GM12873 (cell line): ENCODE measurements around the gene OPALIN.

ENCODE experiments used
- TF ChIP-seq, protein P1 (sequence below): IDR thresholded peaks from 2 replicates; pipeline ENCODE4 v1.5.1; 2012; ENCODE audit warnings: low read depth, mild to moderate bottlenecking, moderate library complexity, low read length, control low read depth; ENCODE audit not compliant: insufficient read depth; ENCODE audit errors: missing control alignments

The OPALIN gene, protein sequence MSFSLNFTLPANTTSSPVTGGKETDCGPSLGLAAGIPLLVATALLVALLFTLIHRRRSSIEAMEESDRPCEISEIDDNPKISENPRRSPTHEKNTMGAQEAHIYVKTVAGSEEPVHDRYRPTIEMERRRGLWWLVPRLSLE

DNA sequence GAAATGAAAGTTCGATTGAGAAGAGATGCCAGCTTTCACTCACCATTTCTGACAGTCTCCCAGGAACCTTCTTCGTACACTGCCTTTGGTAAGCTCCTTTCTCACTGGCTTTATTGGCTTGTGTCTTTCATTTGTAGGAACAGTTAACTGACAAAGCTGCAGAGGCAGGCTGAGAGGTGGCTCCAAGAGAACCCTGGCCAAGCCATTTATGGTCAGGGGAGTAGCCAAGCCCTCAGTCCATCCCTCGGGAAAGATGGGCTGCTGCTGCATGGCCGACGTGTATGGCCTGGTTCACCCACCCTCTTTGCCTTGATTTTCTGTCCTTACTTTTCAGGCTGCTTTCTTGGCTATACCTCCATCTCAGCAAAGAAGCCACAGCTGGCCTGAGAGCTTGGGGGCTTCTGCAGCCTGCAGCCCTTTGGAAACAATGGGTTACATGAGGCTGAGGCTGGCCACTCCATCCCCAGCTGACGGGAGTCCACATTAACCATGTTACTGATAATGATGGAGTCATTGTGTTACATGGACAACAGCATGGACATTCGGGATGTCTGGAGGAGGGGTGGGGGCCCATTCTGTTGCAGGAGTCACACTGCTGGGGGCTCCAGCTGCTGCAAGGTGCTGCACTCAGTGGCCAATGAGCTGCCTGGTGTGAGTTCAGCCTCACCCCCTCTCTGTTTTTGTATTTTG lies at the start of gene OPALIN:
OPALIN (minus strand) TSS at position 152 of the 690 bp plus-strand sequence; CDS start at position 46, 106 bp downstream.
- TF ChIP-seq, protein P1, sequence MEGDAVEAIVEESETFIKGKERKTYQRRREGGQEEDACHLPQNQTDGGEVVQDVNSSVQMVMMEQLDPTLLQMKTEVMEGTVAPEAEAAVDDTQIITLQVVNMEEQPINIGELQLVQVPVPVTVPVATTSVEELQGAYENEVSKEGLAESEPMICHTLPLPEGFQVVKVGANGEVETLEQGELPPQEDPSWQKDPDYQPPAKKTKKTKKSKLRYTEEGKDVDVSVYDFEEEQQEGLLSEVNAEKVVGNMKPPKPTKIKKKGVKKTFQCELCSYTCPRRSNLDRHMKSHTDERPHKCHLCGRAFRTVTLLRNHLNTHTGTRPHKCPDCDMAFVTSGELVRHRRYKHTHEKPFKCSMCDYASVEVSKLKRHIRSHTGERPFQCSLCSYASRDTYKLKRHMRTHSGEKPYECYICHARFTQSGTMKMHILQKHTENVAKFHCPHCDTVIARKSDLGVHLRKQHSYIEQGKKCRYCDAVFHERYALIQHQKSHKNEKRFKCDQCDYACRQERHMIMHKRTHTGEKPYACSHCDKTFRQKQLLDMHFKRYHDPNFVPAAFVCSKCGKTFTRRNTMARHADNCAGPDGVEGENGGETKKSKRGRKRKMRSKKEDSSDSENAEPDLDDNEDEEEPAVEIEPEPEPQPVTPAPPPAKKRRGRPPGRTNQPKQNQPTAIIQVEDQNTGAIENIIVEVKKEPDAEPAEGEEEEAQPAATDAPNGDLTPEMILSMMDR: no peak

DNA sequence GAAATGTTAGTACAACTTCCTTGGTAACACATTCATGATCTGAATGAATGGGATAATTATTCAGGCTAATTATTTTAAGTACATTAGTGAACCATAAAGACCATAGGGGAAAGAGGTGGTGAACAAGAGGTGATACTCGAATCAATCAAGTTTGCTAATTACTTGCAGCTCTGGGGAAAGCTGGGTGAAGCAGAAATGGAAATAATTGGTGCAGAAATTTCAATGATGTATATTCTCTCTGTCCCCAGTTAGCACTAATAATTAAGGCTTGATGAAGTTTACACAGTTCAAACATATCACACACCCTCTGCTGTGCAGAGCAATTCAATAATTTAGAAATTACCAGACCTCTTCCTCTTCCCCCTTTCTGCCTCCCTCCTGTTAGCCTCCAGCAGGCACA lies 49.4 kb upstream of the OPALIN start:
- TF ChIP-seq, protein P1: no peak

DNA sequence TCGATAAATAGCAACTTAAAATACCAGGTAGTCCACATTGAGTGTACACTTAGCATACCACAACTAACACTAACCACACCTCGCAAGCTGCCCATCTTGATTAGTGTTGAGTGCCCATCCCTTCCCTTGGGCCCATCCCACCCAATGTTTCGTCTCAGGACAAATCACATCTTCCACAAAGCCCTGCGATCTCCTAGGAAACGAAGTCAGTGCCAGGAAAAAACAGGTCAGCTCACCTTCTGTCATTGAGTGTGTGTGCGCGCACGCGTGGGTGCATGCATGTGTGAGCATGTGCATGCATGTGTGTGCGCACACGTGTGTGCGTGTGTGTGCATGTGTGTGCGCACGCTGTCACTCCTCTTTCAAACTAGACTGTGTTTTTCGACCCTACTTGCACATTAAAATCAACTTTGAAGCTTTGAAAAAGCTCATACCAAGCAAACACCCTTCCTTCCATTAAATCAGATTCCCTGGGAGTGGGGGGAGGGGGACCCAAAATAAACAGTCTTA lies 48.8 kb upstream of the OPALIN start:
- TF ChIP-seq, protein P1: no peak

DNA sequence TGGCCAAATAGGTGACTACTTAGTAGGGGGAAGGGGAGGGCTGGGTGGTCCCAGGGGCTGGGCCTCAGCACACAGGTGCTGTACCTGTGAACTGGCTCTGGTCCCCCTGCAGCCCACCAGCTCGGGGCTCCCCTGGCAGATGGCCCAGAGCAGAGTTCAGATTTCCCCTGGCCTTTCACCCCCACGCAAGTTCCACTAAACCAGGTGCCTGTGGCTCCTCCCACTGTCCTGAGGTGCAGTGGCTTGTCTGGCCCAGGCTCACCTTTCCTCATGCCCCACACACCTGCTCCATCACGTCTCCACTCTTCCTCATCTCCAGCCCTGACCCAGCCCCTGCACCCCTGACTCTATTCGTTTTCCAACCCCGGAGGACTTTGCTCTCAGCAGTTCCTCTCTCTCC lies 47.3 kb upstream of the OPALIN start:
- TF ChIP-seq, protein P1: no peak

DNA sequence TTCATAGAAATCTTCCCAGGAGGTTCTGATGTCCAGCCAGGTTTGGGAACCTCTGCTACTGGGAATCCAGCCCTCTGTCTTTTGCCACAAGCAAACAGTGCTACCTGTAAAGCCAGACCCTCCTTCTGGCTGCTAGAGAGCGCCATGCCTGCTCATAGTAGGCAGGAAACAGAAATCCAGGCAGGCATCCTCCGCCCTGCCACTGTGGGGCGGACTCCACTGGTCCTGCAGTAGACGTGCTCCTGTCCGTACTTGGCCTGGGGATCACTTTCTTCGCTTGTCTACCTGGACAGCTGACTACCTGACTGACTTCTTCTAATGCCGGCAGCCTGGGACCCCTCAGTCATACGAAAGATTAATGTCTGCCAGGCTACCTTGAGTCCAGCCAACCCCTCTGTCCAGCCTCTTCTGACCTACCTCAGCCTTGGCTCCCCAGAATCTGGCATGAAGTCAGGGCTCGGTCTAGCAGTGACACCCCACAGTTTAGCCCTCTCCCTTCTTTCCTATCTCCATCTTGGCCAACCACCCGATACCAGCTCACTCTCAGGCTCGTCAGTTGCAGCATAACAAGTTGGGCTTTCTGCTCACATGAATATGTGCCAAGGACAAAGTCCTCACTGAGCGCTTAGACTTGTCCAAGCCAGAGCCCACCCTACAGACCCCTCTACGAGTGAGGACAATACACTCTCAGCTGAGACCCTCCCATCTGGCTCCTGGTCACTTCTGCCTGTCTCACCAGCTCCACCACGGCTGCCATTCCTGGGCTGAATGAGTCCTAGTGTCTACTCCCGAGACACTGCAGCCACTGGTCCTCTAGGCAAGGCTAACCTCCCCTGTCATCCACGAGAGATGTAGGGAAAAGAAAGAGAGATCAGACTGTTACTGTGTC lies 43.9 kb upstream of the OPALIN start:
- TF ChIP-seq, protein P1: no peak

DNA sequence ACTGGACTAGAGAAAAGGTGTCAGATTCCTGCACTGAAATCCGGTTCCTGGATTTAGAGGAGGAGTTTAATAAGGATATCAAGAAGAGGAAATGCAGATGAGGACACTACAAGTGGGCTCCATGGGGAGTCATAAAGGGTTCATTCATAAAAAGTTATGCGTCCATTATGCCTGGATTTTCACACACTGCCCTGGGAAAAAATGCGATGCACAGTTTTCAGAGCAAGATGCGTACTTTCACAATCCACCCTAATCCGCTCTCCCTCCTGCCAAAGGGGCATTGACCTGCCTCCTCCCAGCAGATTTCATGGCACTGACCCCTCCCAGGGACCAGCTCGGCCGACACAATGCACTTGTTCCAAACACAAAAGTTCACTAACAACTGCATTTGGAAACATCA lies 42.2 kb upstream of the OPALIN start:
- TF ChIP-seq, protein P1: no peak

DNA sequence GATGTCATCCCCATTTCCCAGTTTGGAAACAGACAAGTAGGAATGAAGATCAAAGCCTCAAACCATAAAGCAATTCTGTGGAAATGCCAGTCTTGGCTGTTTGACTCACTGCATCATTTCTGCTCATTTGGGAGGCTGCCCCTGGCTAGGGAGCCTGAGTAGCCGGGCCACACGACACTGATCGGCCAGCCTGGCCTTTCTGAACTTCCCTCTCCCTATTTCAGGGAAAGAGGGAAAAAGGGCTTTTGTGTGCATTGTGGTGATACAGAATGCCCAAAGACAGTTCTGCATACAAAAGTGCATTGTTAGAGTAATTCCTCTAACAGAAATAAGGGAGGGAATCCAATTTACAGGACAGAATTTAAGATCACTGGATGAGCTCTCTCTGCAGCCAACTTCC lies 41.7 kb upstream of the OPALIN start:
- TF ChIP-seq, protein P1: no peak
